Upper lobe of left lung (tissue), 6 donors: ENCODE data around the gene VEGFC. TPM values are rescaled to one million over a fixed set of nuclear protein-coding genes. Genes with fewer than 3 reads are reported as not detected.
A peak's percentile ranks its signal among the peaks of the same experiment; 100 is the strongest.

ENCODE experiments used
- ATAC-seq, 2 donors: fragments of 200-7000 bp; cut with Tn5 transposase; one replicate each; pipeline ENCODE4 v1.9.1; 2022; ENCODE audit warnings: mild to moderate bottlenecking in 2 of 2, moderate library complexity in 2 of 2; ENCODE audit not compliant: low FRiP score in 2 of 2
- DNase-seq, 2 donors: peaks; one replicate each; pipeline ENCODE4 v3.0.0-alpha.2; 2019 to 2020
- H3K27ac ChIP-seq, 4 donors: fragments of 200-600 bp; sonication (generic); one replicate each; pipeline ENCODE4 v1.5.1; 2016 to 2019
- H3K27me3 ChIP-seq, 4 donors: fragments of 200-600 bp; sonication (generic); one replicate each; pipeline ENCODE4 v1.5.1; 2017 to 2019
- H3K36me3 ChIP-seq, 4 donors: fragments of 200-600 bp; sonication (generic); one replicate each; pipeline ENCODE4 v1.5.1; 2016 to 2019
- H3K4me1 ChIP-seq, 4 donors: fragments of 200-600 bp; sonication (generic); one replicate each; pipeline ENCODE4 v1.5.1; 2018 to 2019
- H3K4me3 ChIP-seq, 4 donors: fragments of 200-600 bp; sonication (generic); one replicate each; pipeline ENCODE4 v1.5.1; 2017 to 2019; ENCODE audit warnings: mild to moderate bottlenecking in 2 of 4, moderate library complexity in 1 of 4
- H3K9me3 ChIP-seq, 4 donors: fragments of 200-600 bp; sonication (generic); one replicate each; pipeline ENCODE4 v1.5.1; 2018 to 2019
- EP300 ChIP-seq, 4 donors: sonication (generic); formaldehyde crosslinking; IDR thresholded peaks; one replicate each; pipeline ENCODE4 v1.5.1; 2017; ENCODE audit warnings: antibody characterized with exemption in 4 of 4, control low read depth in 2 of 4
- POLR2A ChIP-seq, 4 donors: fragments of 450-650 bp; IDR thresholded peaks; one replicate each; pipeline ENCODE4 v1.5.1; 2016 to 2017; ENCODE audit warnings: antibody characterized with exemption in 4 of 4, mild to moderate bottlenecking in 2 of 4
- POLR2AphosphoS5 ChIP-seq, 2 donors: sonication (generic); formaldehyde crosslinking; IDR thresholded peaks; one replicate each; pipeline ENCODE4 v1.5.1; 2017; ENCODE audit warnings: antibody characterized with exemption in 2 of 2
- WGBS, 2 donors: methylation state at CpG; one replicate each; pipeline ENCODE4 v1.1.5; 2017 to 2018; 5-methylcytosine and 5-hydroxymethylcytosine counted together
- total RNA-seq, 6 donors: library from RNA; depleted of rRNA in 4 of 6; stranded (reverse); fragments of >200 nt in 4 of 6; gene quantifications; one replicate each; pipeline versions ENCODE4 v1.1.0 to v1.2.1, GENCODE V29; 2016 to 2021
- TF ChIP-seq, protein P1 (sequence below), 6 experiments: fragments of 450-650 bp in 4 of 6; fragments of 200-600 bp in 2 of 6; sonication (generic) in 2 of 6; IDR thresholded peaks; one replicate each; pipeline ENCODE4 v1.5.1; 2016 to 2019; ENCODE audit warnings: antibody characterized with exemption in 6 of 6
- donor health status: DM: no; HTN: no; CAD: no; lungs with moderate emphysema.
- donor health status: DM: no; HTN: yes; CAD: no; lungs with severe emphysema.

VEGFC gene
- total RNA-seq, 6 donors from 2014 or later, result 5.1 to 13.7 (median 7.5) TPM

DNA sequence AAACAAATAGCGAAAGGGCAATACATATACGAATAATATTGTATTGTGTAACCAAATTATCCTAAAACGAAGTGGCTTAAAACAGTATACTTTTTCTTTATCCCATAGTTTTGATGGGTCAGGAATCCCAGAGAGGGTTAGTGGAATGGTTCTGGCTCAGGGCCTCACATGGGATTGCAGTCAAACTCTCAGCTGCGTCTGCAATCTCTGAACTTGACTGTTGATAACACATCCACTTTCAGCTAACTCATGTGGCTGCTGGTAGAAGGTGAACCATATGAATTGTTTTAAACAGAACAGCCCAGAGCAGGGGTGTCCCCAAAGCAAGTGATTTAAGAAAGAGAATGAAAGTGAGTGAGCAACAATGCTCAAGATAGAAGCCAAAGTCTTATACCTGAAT, 127.8 kb downstream of the VEGFC start:
- DNase-seq (no peak), ATAC-seq (no peak)
- H3K27ac ChIP-seq, result no peak overlapping the region
- no peaks in the 10 kb centered on the region for H3K27me3 ChIP-seq
- TF ChIP-seq POLR2AphosphoS5 (IDR thresholded peaks at IDR 0.05) (no peak), EP300 (IDR thresholded peaks at IDR 0.05) (no peak)
- H3K4me1 ChIP-seq, result no peaks in the 10 kb centered on the region
- no peaks in the 10 kb centered on the region for H3K36me3 ChIP-seq
- no peak overlapping the region for H3K4me3 ChIP-seq
- H3K9me3 ChIP-seq, result no peaks in the 10 kb centered on the region
- WGBS, 2 donors, result 72 to 86% methylated on average over 4 of the region's 4 CpGs

DNA sequence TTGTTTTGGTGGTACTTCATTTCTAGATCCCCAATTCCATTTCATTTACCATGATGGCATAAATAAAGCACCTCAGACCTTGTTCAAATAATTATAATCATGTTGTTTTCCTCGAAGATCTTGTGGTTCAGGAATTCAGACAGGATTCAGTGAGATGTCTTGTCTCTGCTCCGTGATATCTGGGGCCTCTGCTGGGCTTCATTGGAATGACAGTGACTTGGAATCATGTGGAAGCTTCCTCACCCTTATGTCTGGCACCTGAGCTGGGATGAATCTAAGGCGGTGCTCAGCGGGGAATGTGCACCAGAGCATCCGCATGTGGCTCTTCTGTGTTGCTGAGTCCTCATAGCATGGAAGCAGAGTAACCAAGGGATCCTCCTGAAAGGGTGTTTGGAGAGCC, 132.2 kb downstream of the VEGFC start:
- H3K4me3 ChIP-seq, result no peak overlapping the region
- no peaks in the 10 kb centered on the region for H3K9me3 ChIP-seq
- no peak overlapping the region for H3K27ac ChIP-seq
- DNase-seq, result no peak
- ATAC-seq, result peak in 1 of 2 donors; percentile 51
- H3K4me1 ChIP-seq, result no peaks in the 10 kb centered on the region
- no peak for TF ChIP-seq EP300 (IDR thresholded peaks at IDR 0.05)
- TF ChIP-seq POLR2AphosphoS5 (IDR thresholded peaks at IDR 0.05), result no peak
- TF ChIP-seq, protein P1, sequence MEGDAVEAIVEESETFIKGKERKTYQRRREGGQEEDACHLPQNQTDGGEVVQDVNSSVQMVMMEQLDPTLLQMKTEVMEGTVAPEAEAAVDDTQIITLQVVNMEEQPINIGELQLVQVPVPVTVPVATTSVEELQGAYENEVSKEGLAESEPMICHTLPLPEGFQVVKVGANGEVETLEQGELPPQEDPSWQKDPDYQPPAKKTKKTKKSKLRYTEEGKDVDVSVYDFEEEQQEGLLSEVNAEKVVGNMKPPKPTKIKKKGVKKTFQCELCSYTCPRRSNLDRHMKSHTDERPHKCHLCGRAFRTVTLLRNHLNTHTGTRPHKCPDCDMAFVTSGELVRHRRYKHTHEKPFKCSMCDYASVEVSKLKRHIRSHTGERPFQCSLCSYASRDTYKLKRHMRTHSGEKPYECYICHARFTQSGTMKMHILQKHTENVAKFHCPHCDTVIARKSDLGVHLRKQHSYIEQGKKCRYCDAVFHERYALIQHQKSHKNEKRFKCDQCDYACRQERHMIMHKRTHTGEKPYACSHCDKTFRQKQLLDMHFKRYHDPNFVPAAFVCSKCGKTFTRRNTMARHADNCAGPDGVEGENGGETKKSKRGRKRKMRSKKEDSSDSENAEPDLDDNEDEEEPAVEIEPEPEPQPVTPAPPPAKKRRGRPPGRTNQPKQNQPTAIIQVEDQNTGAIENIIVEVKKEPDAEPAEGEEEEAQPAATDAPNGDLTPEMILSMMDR (IDR thresholded peaks at IDR 0.05), result no peak
- TF ChIP-seq POLR2A (IDR thresholded peaks at IDR 0.05), result no peak
- H3K27me3 ChIP-seq, result no peaks in the 10 kb centered on the region
- no peaks in the 10 kb centered on the region for H3K36me3 ChIP-seq
- 84 to 87% methylated on average over 5 of the region's 5 CpGs for WGBS, 2 donors

- Histone ChIP-seq H3K9me3 (no peaks in the 10 kb centered on the region), H3K4me1 (no peaks in the 10 kb centered on the region), H3K4me3 (no peak overlapping the region), H3K27me3 (no peaks in the 10 kb centered on the region), H3K27ac (no peak overlapping the region), H3K36me3 (no peaks in the 10 kb centered on the region)
- no peak for TF ChIP-seq POLR2AphosphoS5 (IDR thresholded peaks at IDR 0.05)
- no peak for TF ChIP-seq POLR2A (IDR thresholded peaks at IDR 0.05)
- TF ChIP-seq, protein P1 (IDR thresholded peaks at IDR 0.05), result no peak
- TF ChIP-seq EP300 (IDR thresholded peaks at IDR 0.05), result no peak
- ATAC-seq, result no peak
- DNase-seq, result no peak
- WGBS, 2 donors, result 90% methylated on average over 3 of the region's 3 CpGs
Observed at GRCh38 chr4:176656108-176656507, 136.6 kb downstream of the VEGFC start.

GRCh38 chr4:176654565-176655216, 138.0 kb downstream of the VEGFC start:
- Histone ChIP-seq H3K27ac (no peak overlapping the region), H3K27me3 (no peaks in the 10 kb centered on the region), H3K4me3 (no peak overlapping the region), H3K4me1 (no peaks in the 10 kb centered on the region), H3K9me3 (no peaks in the 10 kb centered on the region), H3K36me3 (no peaks in the 10 kb centered on the region)
- no peak for TF ChIP-seq EP300 (IDR thresholded peaks at IDR 0.05)
- TF ChIP-seq POLR2A (IDR thresholded peaks at IDR 0.05), result no peak
- TF ChIP-seq POLR2AphosphoS5 (IDR thresholded peaks at IDR 0.05), result no peak
- TF ChIP-seq, protein P1 (IDR thresholded peaks at IDR 0.05), result no peak
- ATAC-seq, result no peak
- no peak for DNase-seq
- WGBS, 2 donors, result 65 to 68% methylated on average over 7 of the region's 7 CpGs

DNA sequence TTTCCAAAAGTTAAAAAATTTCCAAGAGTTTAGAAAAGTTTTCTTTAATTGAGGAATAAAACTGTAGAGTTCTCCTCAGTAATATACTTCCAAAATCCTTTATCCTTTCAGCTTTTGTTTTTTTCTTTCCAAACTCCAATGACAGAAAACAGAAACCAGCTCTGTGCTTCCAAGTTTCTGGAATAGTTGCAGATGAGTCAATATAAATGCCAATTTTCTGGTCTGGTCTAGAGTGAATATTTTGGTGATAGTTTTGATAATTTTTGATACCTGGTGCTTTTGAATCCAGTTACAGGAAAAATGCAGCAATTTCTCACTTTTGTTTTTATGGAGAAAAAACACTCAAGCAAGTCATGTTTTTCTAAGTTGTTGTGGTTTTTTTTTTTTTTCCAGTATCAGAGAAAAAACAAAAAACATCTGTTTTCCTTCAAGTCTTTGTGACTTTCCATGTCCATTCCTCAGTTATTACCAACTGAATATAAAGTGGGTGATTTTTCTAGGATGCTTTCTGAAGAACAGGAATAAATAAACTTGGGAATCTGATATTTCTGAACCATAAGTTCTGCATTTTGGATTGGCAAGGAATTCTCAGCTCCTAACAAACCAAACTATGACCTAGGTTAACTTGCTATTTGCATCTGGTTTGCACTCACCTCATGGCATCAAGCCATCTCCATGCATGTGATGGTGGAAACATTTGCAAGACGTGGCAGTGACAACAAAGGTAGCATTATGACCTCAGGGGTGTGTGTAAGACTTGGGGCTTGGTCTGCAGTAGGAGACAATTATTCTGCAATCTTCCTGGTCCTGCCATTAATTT, 139.1 kb downstream of the VEGFC start:
- no peak for TF ChIP-seq EP300 (IDR thresholded peaks at IDR 0.05)
- TF ChIP-seq, protein P1 (IDR thresholded peaks at IDR 0.05), result no peak
- no peak for TF ChIP-seq POLR2A (IDR thresholded peaks at IDR 0.05)
- TF ChIP-seq POLR2AphosphoS5 (IDR thresholded peaks at IDR 0.05), result no peak
- Histone ChIP-seq H3K9me3 (no peaks in the 10 kb centered on the region), H3K27me3 (no peaks in the 10 kb centered on the region), H3K36me3 (no peaks in the 10 kb centered on the region), H3K4me3 (no peak overlapping the region), H3K27ac (no peak overlapping the region), H3K4me1 (no peaks in the 10 kb centered on the region)
- WGBS, 2 donors, result 43% methylated on average over 1 of the region's 1 CpG
- ATAC-seq (no peak), DNase-seq (no peak)
